ENCODE measurements around the gene CXorf49B.
"Not testable (repeated sequence)": the region's sequence is repeated elsewhere in the genome, so short reads cannot be mapped to it uniquely, and the experiment has no call there.

CXorf49B gene

GRCh38 chrX:71718185-71718584, 45.0 kb upstream of the CXorf49B start, which contains the start of gene CXorf49:
Gene CXorf49 (minus strand): TSS chrX:71718285. CDS start chrX:71718151, 134 bp downstream.
- not testable (repeated sequence) for H2AK5ac ChIP-seq (ENCODE audit: low read length); H3K4ac ChIP-seq (ENCODE audit: low read depth, low read length); H2BK120ac ChIP-seq (ENCODE audit: insufficient read depth, low read length, poor library complexity); H2BK5ac ChIP-seq (ENCODE audit: low read depth, low read length, poor library complexity); H3K18ac ChIP-seq (ENCODE audit: low read length); H3K79me2 ChIP-seq (ENCODE audit: control insufficient read depth, insufficient read depth, low read length, poor library complexity); H3K4me2 ChIP-seq (ENCODE audit: low read length); H4K91ac ChIP-seq (ENCODE audit: low read depth, low read length); H3K36me3 ChIP-seq (ENCODE audit: control insufficient read depth in 1 of 2, insufficient read depth in 2 of 2, low read length in 2 of 2); H2BK12ac ChIP-seq (ENCODE audit: low read length); H3K27ac ChIP-seq (ENCODE audit: low read depth, low read length); H3K4me1 ChIP-seq (ENCODE audit: control insufficient read depth in 1 of 2, insufficient read depth in 2 of 2, low read length in 2 of 2); DNase-seq; H2AFZ ChIP-seq (ENCODE audit: insufficient read depth, low read length, poor library complexity); H3K79me1 ChIP-seq (ENCODE audit: low read length); H3K14ac ChIP-seq (ENCODE audit: low read length); H3K27me3 ChIP-seq (ENCODE audit: insufficient read depth, low read length); H4K8ac ChIP-seq (ENCODE audit: low read depth, low read length); H4K12ac ChIP-seq (ENCODE audit: low read depth, low read length); H3K9me3 ChIP-seq (ENCODE audit: insufficient read depth, low read depth, low read length); H3K23ac ChIP-seq (ENCODE audit: low read length); H3K9ac ChIP-seq (ENCODE audit: low read length); H3K4me3 ChIP-seq (ENCODE audit: low read depth, low read length)
- no CpG with 5 or more reads among the region's 30 CpGs for WGBS (ENCODE audit: extremely low coverage, insufficient coverage, insufficient read length)

GRCh38 chrX:71719195-71719594, 44.0 kb upstream of the CXorf49B start:
- H3K79me2 ChIP-seq (ENCODE audit: control insufficient read depth, insufficient read depth, low read length, poor library complexity); H3K23ac ChIP-seq (ENCODE audit: low read length); H2AFZ ChIP-seq (ENCODE audit: insufficient read depth, low read length, poor library complexity); H2BK120ac ChIP-seq (ENCODE audit: insufficient read depth, low read length, poor library complexity); H4K91ac ChIP-seq (ENCODE audit: low read depth, low read length); H2BK12ac ChIP-seq (ENCODE audit: low read length); H3K4ac ChIP-seq (ENCODE audit: low read depth, low read length); H3K36me3 ChIP-seq (ENCODE audit: control insufficient read depth in 1 of 2, insufficient read depth in 2 of 2, low read length in 2 of 2); H3K18ac ChIP-seq (ENCODE audit: low read length); H2AK5ac ChIP-seq (ENCODE audit: low read length); H3K27ac ChIP-seq (ENCODE audit: low read depth, low read length); DNase-seq; H3K14ac ChIP-seq (ENCODE audit: low read length); H3K27me3 ChIP-seq (ENCODE audit: insufficient read depth, low read length); H4K12ac ChIP-seq (ENCODE audit: low read depth, low read length); H3K79me1 ChIP-seq (ENCODE audit: low read length); H3K9ac ChIP-seq (ENCODE audit: low read length); H3K9me3 ChIP-seq (ENCODE audit: insufficient read depth, low read depth, low read length); H4K8ac ChIP-seq (ENCODE audit: low read depth, low read length); H3K4me3 ChIP-seq (ENCODE audit: low read depth, low read length); H3K4me2 ChIP-seq (ENCODE audit: low read length); H3K4me1 ChIP-seq (ENCODE audit: control insufficient read depth in 1 of 2, insufficient read depth in 2 of 2, low read length in 2 of 2); H2BK5ac ChIP-seq (ENCODE audit: low read depth, low read length, poor library complexity): not testable (repeated sequence)
- WGBS (ENCODE audit: extremely low coverage, insufficient coverage, insufficient read length) = no CpG with 5 or more reads among the region's 30 CpGs

DNA sequence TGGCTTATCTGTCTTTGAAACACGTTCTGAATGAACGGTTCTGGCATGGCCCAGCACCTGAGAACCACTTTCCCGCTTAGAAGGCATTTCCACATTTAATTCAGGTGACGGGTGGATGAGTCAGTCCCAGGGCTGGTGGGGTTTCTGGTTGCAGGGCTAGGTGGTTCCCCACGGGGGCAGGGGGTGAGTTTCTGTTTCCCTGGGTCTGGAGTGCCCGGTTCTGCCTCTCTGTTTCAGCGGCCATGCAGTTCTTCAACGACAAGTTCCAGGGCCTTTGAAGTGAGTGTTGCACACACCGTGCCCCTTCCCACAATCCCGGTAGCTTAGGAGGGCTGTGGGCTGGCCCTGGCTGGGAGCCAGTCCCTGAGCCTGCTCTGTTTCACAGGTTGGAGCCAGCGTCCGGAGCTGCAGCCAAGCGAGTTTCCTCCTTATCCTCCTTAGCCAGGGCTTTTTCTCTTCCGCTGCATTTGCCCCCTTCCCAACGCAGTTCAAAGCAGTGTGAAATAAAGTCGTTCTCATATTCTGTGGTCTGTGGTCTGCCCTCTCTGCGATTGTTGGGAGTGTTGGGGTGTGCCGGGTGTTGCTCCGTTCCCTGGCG, 42.8 kb upstream of the CXorf49B start:
- not testable (repeated sequence) for H2BK120ac ChIP-seq (ENCODE audit: insufficient read depth, low read length, poor library complexity); H3K14ac ChIP-seq (ENCODE audit: low read length); H2AK5ac ChIP-seq (ENCODE audit: low read length); H3K4me1 ChIP-seq (ENCODE audit: control insufficient read depth in 1 of 2, insufficient read depth in 2 of 2, low read length in 2 of 2); H3K9ac ChIP-seq (ENCODE audit: low read length); H4K12ac ChIP-seq (ENCODE audit: low read depth, low read length); H3K4me2 ChIP-seq (ENCODE audit: low read length); H3K79me1 ChIP-seq (ENCODE audit: low read length); H3K27me3 ChIP-seq (ENCODE audit: insufficient read depth, low read length); H2BK5ac ChIP-seq (ENCODE audit: low read depth, low read length, poor library complexity); H3K4me3 ChIP-seq (ENCODE audit: low read depth, low read length); H4K8ac ChIP-seq (ENCODE audit: low read depth, low read length); H3K79me2 ChIP-seq (ENCODE audit: control insufficient read depth, insufficient read depth, low read length, poor library complexity); H3K18ac ChIP-seq (ENCODE audit: low read length); DNase-seq; H3K27ac ChIP-seq (ENCODE audit: low read depth, low read length); H3K4ac ChIP-seq (ENCODE audit: low read depth, low read length); H2AFZ ChIP-seq (ENCODE audit: insufficient read depth, low read length, poor library complexity); H2BK12ac ChIP-seq (ENCODE audit: low read length); H4K91ac ChIP-seq (ENCODE audit: low read depth, low read length); H3K23ac ChIP-seq (ENCODE audit: low read length); H3K36me3 ChIP-seq (ENCODE audit: control insufficient read depth in 1 of 2, insufficient read depth in 2 of 2, low read length in 2 of 2); H3K9me3 ChIP-seq (ENCODE audit: insufficient read depth, low read depth, low read length)
- WGBS (ENCODE audit: extremely low coverage, insufficient coverage, insufficient read length) = no CpG with 5 or more reads among the region's 20 CpGs

DNA sequence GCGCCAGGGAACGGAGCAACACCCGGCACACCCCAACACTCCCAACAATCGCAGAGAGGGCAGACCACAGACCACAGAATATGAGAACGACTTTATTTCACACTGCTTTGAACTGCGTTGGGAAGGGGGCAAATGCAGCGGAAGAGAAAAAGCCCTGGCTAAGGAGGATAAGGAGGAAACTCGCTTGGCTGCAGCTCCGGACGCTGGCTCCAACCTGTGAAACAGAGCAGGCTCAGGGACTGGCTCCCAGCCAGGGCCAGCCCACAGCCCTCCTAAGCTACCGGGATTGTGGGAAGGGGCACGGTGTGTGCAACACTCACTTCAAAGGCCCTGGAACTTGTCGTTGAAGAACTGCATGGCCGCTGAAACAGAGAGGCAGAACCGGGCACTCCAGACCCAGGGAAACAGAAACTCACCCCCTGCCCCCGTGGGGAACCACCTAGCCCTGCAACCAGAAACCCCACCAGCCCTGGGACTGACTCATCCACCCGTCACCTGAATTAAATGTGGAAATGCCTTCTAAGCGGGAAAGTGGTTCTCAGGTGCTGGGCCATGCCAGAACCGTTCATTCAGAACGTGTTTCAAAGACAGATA, 2.4 kb upstream of the CXorf49B start:
- H2BK12ac ChIP-seq (ENCODE audit: low read length); H3K4me1 ChIP-seq (ENCODE audit: control insufficient read depth in 1 of 2, insufficient read depth in 2 of 2, low read length in 2 of 2); H2AK5ac ChIP-seq (ENCODE audit: low read length); H2AFZ ChIP-seq (ENCODE audit: insufficient read depth, low read length, poor library complexity); H3K9ac ChIP-seq (ENCODE audit: low read length); H3K14ac ChIP-seq (ENCODE audit: low read length); H3K18ac ChIP-seq (ENCODE audit: low read length); H3K4ac ChIP-seq (ENCODE audit: low read depth, low read length); H4K91ac ChIP-seq (ENCODE audit: low read depth, low read length); H2BK120ac ChIP-seq (ENCODE audit: insufficient read depth, low read length, poor library complexity); H4K12ac ChIP-seq (ENCODE audit: low read depth, low read length); H3K27me3 ChIP-seq (ENCODE audit: insufficient read depth, low read length); H3K36me3 ChIP-seq (ENCODE audit: control insufficient read depth in 1 of 2, insufficient read depth in 2 of 2, low read length in 2 of 2); H4K8ac ChIP-seq (ENCODE audit: low read depth, low read length); H2BK5ac ChIP-seq (ENCODE audit: low read depth, low read length, poor library complexity); DNase-seq; H3K4me3 ChIP-seq (ENCODE audit: low read depth, low read length); H3K23ac ChIP-seq (ENCODE audit: low read length); H3K79me2 ChIP-seq (ENCODE audit: control insufficient read depth, insufficient read depth, low read length, poor library complexity); H3K27ac ChIP-seq (ENCODE audit: low read depth, low read length); H3K4me2 ChIP-seq (ENCODE audit: low read length); H3K79me1 ChIP-seq (ENCODE audit: low read length); H3K9me3 ChIP-seq (ENCODE audit: insufficient read depth, low read depth, low read length): not testable (repeated sequence)
- WGBS (ENCODE audit: extremely low coverage, insufficient coverage, insufficient read length) = no CpG with 5 or more reads among the region's 20 CpGs

Measured in trophoblast cell (in vitro differentiated cells and primary cell).